ENCODE measurements around the gene SNX18. TPM values are rescaled to one million over a fixed set of nuclear protein-coding genes. Genes with fewer than 3 reads are reported as not detected.

SNX18 gene
- total and polyA plus RNA-seq, 2 of the 4 experiments (the other 2 are of a cell fraction) = 31.2 to 50.0 TPM

GRCh38 chr5:54492178-54492577 is 25.4 kb upstream of the SNX18 start:
- Histone ChIP-seq H3K9ac (ENCODE audit: low read depth, low read length) (no peak overlapping the region), H2AK9ac (replicated peaks; ENCODE audit: low read depth, low read length, poor library complexity) (no peak overlapping the region), H3K9me3 (ENCODE audit: control insufficient read depth, insufficient read depth, low read length) (peaks cover 2% of the 10 kb centered on the region), H3K9me1 (ENCODE audit: insufficient read depth, low read length) (no peaks in the 10 kb centered on the region), H4K91ac (ENCODE audit: insufficient read depth, low read depth, low read length) (no peak overlapping the region), H2AK5ac (ENCODE audit: low read depth, low read length) (no peak overlapping the region), H3K4ac (ENCODE audit: low read depth, low read length) (no peak overlapping the region), H4K20me1 (ENCODE audit: insufficient read depth, low read length) (no peaks in the 10 kb centered on the region), H3K56ac (ENCODE audit: extremely low read depth, insufficient read depth, low read length) (no peak overlapping the region), H3K4me3 (ENCODE audit: insufficient read depth, low read depth, low read length) (no peak overlapping the region), H2BK120ac (ENCODE audit: low read depth, low read length) (no peak overlapping the region), H3K23ac (ENCODE audit: low read depth, low read length) (no peak overlapping the region), H3K27me3 (ENCODE audit: control insufficient read depth, insufficient read depth, low read length) (peaks cover 14% of the 10 kb centered on the region; the same call in 1 of the 2 replicates), H3K14ac (replicated peaks; ENCODE audit: low read depth, low read length) (no peak overlapping the region), H3K4me2 (ENCODE audit: low read depth, low read length) (no peak overlapping the region), H3K18ac (ENCODE audit: low read depth, low read length) (no peak overlapping the region), H3K27ac (ENCODE audit: insufficient read depth, low read length) (no peak overlapping the region), H2BK5ac (ENCODE audit: low read depth, low read length, poor library complexity, severe bottlenecking) (no peak overlapping the region), H2BK20ac (ENCODE audit: low read depth, low read length) (no peak overlapping the region), H3K4me1 (ENCODE audit: control insufficient read depth, insufficient read depth, low read length) (no peaks in the 10 kb centered on the region; the same call in 1 of the 2 replicates), H3K36me3 (ENCODE audit: control insufficient read depth, insufficient read depth, low read length) (no peaks in the 10 kb centered on the region), H4K8ac (ENCODE audit: low read depth in 2 of 2, low read length in 2 of 2) (no peak overlapping the region), H2AFZ (replicated peaks; ENCODE audit: low read length, poor library complexity) (no peak overlapping the region), H2BK15ac (ENCODE audit: low read depth, low read length) (no peak overlapping the region), H4K5ac (ENCODE audit: low read depth, low read length) (no peak overlapping the region), H3K79me1 (ENCODE audit: low read depth in 1 of 2, low read length in 2 of 2) (no peaks in the 10 kb centered on the region)
- intact Hi-C loops (cut with micrococcal nuclease) (no loop called here), in situ Hi-C loops (cut with MboI; ENCODE audit: low sequenced_read_pairs) (loop anchor here (10.0 to 25.0 kb wide), 2 partner anchors 237 to 645 kb away; no protein-coding TSS in a partner anchor), dilution Hi-C loops (cut with HindIII; ENCODE audit: low sequenced_read_pairs, unreplicated experiment) (no loop called here)
- no TSS peak for BruUV-seq (replicated peaks)
- TF ChIP-seq RAD21 (IDR thresholded peaks at IDR 0.05; ENCODE audit: low read length) = no peak
- no peak for TF ChIP-seq MAFK (IDR thresholded peaks at IDR 0.05; ENCODE audit: low read depth, low read length)
- TF ChIP-seq RCOR1 (IDR thresholded peaks at IDR 0.05; ENCODE audit: insufficient replicate concordance, low read length) = no peak
- TF ChIP-seq CHD1 (IDR thresholded peaks at IDR 0.05; ENCODE audit: low read depth, low read length) = no peak
- TF ChIP-seq BHLHE40 (IDR thresholded peaks at IDR 0.05; ENCODE audit: low read depth, low read length) = no peak
- TF ChIP-seq CTCF (conservative IDR thresholded peaks at IDR 0.05; ENCODE audit: low read depth, low read length) = no peak
- no peak for TF ChIP-seq POLR2A (IDR thresholded peaks at IDR 0.05; ENCODE audit: low read depth, low read length)
- no peak for TF ChIP-seq MAZ (IDR thresholded peaks at IDR 0.05; ENCODE audit: borderline replicate concordance, low read depth, low read length)
- no peak for TF ChIP-seq USF2 (IDR thresholded peaks at IDR 0.05; ENCODE audit: low read depth, low read length)
- no peak for TF ChIP-seq SMC3 (IDR thresholded peaks at IDR 0.05; ENCODE audit: low read depth, low read length)
- no peak for TF ChIP-seq RFX5 (IDR thresholded peaks at IDR 0.05; ENCODE audit: low read depth, low read length)
- no peak for TF ChIP-seq NFE2L2 (IDR thresholded peaks at IDR 0.05; ENCODE audit: low read depth, low read length)
- TF ChIP-seq FOS (IDR thresholded peaks at IDR 0.05; ENCODE audit: low read depth, low read length) = no peak
- TF ChIP-seq ELK1 (IDR thresholded peaks at IDR 0.05; ENCODE audit: borderline replicate concordance, low read depth, low read length) = no peak
- POLR2A ChIA-PET (ENCODE audit: unreplicated experiment) = interaction anchor here (0.6 kb wide), 1 partner anchor 1004 kb away, joined by 3 read pairs; no protein-coding TSS in a partner anchor
- DNase-seq (no peak), ATAC-seq (ENCODE audit: low read depth) (no peak)
- no CpG with 5 or more reads among the region's 2 CpGs for WGBS, 2 experiments (ENCODE audit: extremely low coverage in 2 of 2, insufficient read length in 1 of 2)
- CTCF ChIA-PET = interaction anchor here (1.6 kb wide), 1 partner anchor 249 kb away, joined by 5 read pairs; no protein-coding TSS in a partner anchor
